IMR-90 (cell line): Measurements from ENCODE around the gene MIB1. TPM values are rescaled to one million over a fixed set of nuclear protein-coding genes. Genes with fewer than 3 reads are reported as not detected.

Experiments
- ATAC-seq: fragments of 200-7000 bp; cut with Tn5 transposase; 2 replicates; pipeline ENCODE4 v1.9.1; 2020; ENCODE audit warnings: low read depth, mild to moderate bottlenecking, moderate library complexity
- BruUV-seq: library from RNA; stranded (reverse); fragments of 400-500 nt; replicated peaks from 2 replicates; lab custom pipeline; 2021; lab: Mats Ljungman, UMichigan
- CTCF ChIA-PET: fragments of 300-600 bp; formaldehyde crosslinking; extraction: SDS; loops from one replicate; lab custom pipeline; 2021; ENCODE audit warnings: antibody characterized with exemption; lab: Yijun Ruan, JAX
- POLR2A ChIA-PET: fragments of 300-600 bp; sonication (Branson Sonifier 250); formaldehyde crosslinking; loops from one replicate; lab custom pipeline; 2022; ENCODE audit warnings: antibody characterized with exemption; ENCODE audit not compliant: unreplicated experiment; lab: Charles Lee
- DNase-seq: peaks from one replicate; pipeline ENCODE4 v3.0.0; 2013
- H2AFZ ChIP-seq: replicated peaks from 2 replicates; pipeline ENCODE3; 2013; ENCODE audit warnings: low read length, mild to moderate bottlenecking; ENCODE audit not compliant: poor library complexity
- H2AK5ac ChIP-seq: 2 replicates; pipeline ENCODE4 v1.6.1; 2013; ENCODE audit warnings: low read depth, low read length, inconsistent platforms
- H2AK9ac ChIP-seq: replicated peaks from 2 replicates; pipeline ENCODE3; 2013; ENCODE audit warnings: mild to moderate bottlenecking, low read depth, low read length, moderate library complexity; ENCODE audit not compliant: poor library complexity
- H2BK120ac ChIP-seq: 2 replicates; pipeline ENCODE4 v1.6.1; 2013; ENCODE audit warnings: low read depth, low read length, inconsistent platforms
- H2BK15ac ChIP-seq: 3 replicates; pipeline ENCODE4 v1.6.1; 2013; ENCODE audit warnings: low read depth, low read length, inconsistent platforms
- H2BK20ac ChIP-seq: 2 replicates; pipeline ENCODE4 v1.6.1; 2013; ENCODE audit warnings: low read depth, mild to moderate bottlenecking, inconsistent platforms, low read length, moderate library complexity
- H2BK5ac ChIP-seq: 2 replicates; pipeline ENCODE4 v1.6.1; 2013; ENCODE audit warnings: mild to moderate bottlenecking, low read depth, low read length, inconsistent platforms; ENCODE audit not compliant: poor library complexity, severe bottlenecking
- H3K14ac ChIP-seq: replicated peaks from 2 replicates; pipeline ENCODE4 v1.6.1; 2013; ENCODE audit warnings: low read depth, low read length, inconsistent platforms
- H3K18ac ChIP-seq: 2 replicates; pipeline ENCODE4 v1.6.1; 2013; ENCODE audit warnings: low read depth, low read length, control low read depth
- H3K23ac ChIP-seq: 2 replicates; pipeline ENCODE4 v1.6.1; 2013; ENCODE audit warnings: low read depth, low read length, inconsistent platforms
- H3K27ac ChIP-seq: 2 replicates; pipeline ENCODE4 v1.5.1; 2013; ENCODE audit warnings: mild to moderate bottlenecking, control low read depth, low read length; ENCODE audit not compliant: insufficient read depth
- H3K27me3 ChIP-seq: 2 replicates; pipeline ENCODE4 v1.6.1; 2013; ENCODE audit warnings: low read length; ENCODE audit not compliant: control insufficient read depth, insufficient read depth
- H3K36me3 ChIP-seq: 2 replicates; pipeline ENCODE4 v1.6.1; 2013; ENCODE audit warnings: low read length, mixed read lengths; ENCODE audit not compliant: control insufficient read depth, insufficient read depth
- H3K4ac ChIP-seq: 2 replicates; pipeline ENCODE4 v1.6.1; 2013; ENCODE audit warnings: low read depth, low read length, inconsistent platforms
- H3K4me1 ChIP-seq: 2 replicates; pipeline ENCODE4 v1.6.1; 2013; ENCODE audit warnings: low read length, mixed read lengths; ENCODE audit not compliant: control insufficient read depth, insufficient read depth
- H3K4me2 ChIP-seq: 2 replicates; pipeline ENCODE4 v1.6.1; 2013; ENCODE audit warnings: low read depth, mild to moderate bottlenecking, control low read depth, low read length, moderate library complexity
- H3K4me3 ChIP-seq: 2 replicates; pipeline ENCODE4 v1.5.1; 2013; ENCODE audit warnings: low read depth, mild to moderate bottlenecking, control low read depth, low read length, moderate library complexity; ENCODE audit not compliant: insufficient read depth
- H3K56ac ChIP-seq: 2 replicates; pipeline ENCODE4 v1.6.1; 2013; ENCODE audit warnings: low read length, inconsistent platforms; ENCODE audit not compliant: insufficient read depth; ENCODE audit errors: extremely low read depth
- H3K79me1 ChIP-seq, 2 experiments: 2 replicates each; pipeline ENCODE4 v1.6.1; 2013; ENCODE audit warnings: low read length in 2 of 2, inconsistent platforms in 1 of 2, low read depth in 1 of 2
- H3K9ac ChIP-seq: 2 replicates; pipeline ENCODE4 v1.6.1; 2013; ENCODE audit warnings: low read depth, low read length, control low read depth
- H3K9me1 ChIP-seq: 2 replicates; pipeline ENCODE4 v1.6.1; 2013; ENCODE audit warnings: low read length, inconsistent platforms; ENCODE audit not compliant: insufficient read depth
- H3K9me3 ChIP-seq: 2 replicates; pipeline ENCODE4 v1.6.1; 2013; ENCODE audit warnings: low read length; ENCODE audit not compliant: control insufficient read depth, insufficient read depth
- H4K20me1 ChIP-seq: 2 replicates; pipeline ENCODE4 v1.6.1; 2013; ENCODE audit warnings: low read length, inconsistent platforms; ENCODE audit not compliant: insufficient read depth
- H4K5ac ChIP-seq: 2 replicates; pipeline ENCODE4 v1.6.1; 2013; ENCODE audit warnings: mild to moderate bottlenecking, low read depth, low read length, control low read depth
- H4K8ac ChIP-seq, 2 experiments: 2 replicates each; pipeline ENCODE4 v1.6.1; 2013; ENCODE audit warnings: low read depth in 2 of 2, low read length in 2 of 2, control low read depth in 1 of 2, inconsistent platforms in 1 of 2
- H4K91ac ChIP-seq: 2 replicates; pipeline ENCODE4 v1.6.1; 2013; ENCODE audit warnings: low read depth, low read length, inconsistent platforms; ENCODE audit not compliant: insufficient read depth
- BHLHE40 ChIP-seq: fragments of 150-350 bp; IDR thresholded peaks from 2 replicates; pipeline ENCODE4 v1.6.1; 2016; ENCODE audit warnings: mild to moderate bottlenecking, low read depth, low read length
- FOS ChIP-seq: fragments of 150-350 bp; IDR thresholded peaks from 2 replicates; pipeline ENCODE4 v1.6.1; 2016; ENCODE audit warnings: low read depth, low read length
- MAZ ChIP-seq: IDR thresholded peaks from 2 replicates; pipeline ENCODE4 v1.6.1; 2012; ENCODE audit warnings: low read depth, mild to moderate bottlenecking, low read length, improper control_type of control experiment, moderate library complexity, borderline replicate concordance
- NFE2L2 ChIP-seq: fragments of 150-350 bp; IDR thresholded peaks from 2 replicates; pipeline ENCODE4 v1.6.1; 2016; ENCODE audit warnings: low read depth, mild to moderate bottlenecking, low read length
- RAD21 ChIP-seq: IDR thresholded peaks from 2 replicates; pipeline ENCODE4 v1.6.1; 2012; ENCODE audit warnings: low read length, improper control_type of control experiment
- RFX5 ChIP-seq: IDR thresholded peaks from 2 replicates; pipeline ENCODE4 v1.8.0; 2012; ENCODE audit warnings: low read depth, mild to moderate bottlenecking, low read length, moderate library complexity
- SMC3 ChIP-seq: fragments of 150-350 bp; IDR thresholded peaks from 2 replicates; pipeline ENCODE4 v1.6.1; 2016; ENCODE audit warnings: low read depth, mild to moderate bottlenecking, antibody characterized with exemption, low read length, moderate library complexity
- WGBS, 2 experiments: methylation state at CpG; one replicate each; pipeline versions ENCODE4 v1.1.5 to v1.1.7; 2013; ENCODE audit warnings: missing lambda C conversion rate in 2 of 2; ENCODE audit not compliant: insufficient read length in 1 of 2; ENCODE audit errors: extremely low coverage in 2 of 2; 5-methylcytosine and 5-hydroxymethylcytosine counted together
- dilution Hi-C: fragments of 300-500 bp; cut with HindIII; formaldehyde crosslinking; loops from one replicate; pipeline ENCODE4 v1.14.3; 2018; ENCODE audit warnings: low sequenced_read_pairs; ENCODE audit not compliant: unreplicated experiment
- in situ Hi-C: fragments of 300-500 bp; cut with MboI; formaldehyde crosslinking; loops from 3 replicates; pipeline ENCODE4 v1.14.3; 2019; ENCODE audit warnings: low sequenced_read_pairs, inconsistent platforms, mixed read lengths
- intact Hi-C: fragments of 100-400 bp; cut with micrococcal nuclease; formaldehyde crosslinking; loops from 2 replicates; pipeline ENCODE4 v1.10.0; 2022
- polyA plus RNA-seq, 3 experiments: library from polyadenylated mRNA; depleted of rRNA; stranded (reverse); fragments of >200 nt; gene quantifications; 2 replicates each; pipeline ENCODE4 v1.2.3, GENCODE V29; 2012; ENCODE audit warnings: low replicate concordance in 1 of 3
- total RNA-seq: library from RNA; depleted of rRNA; stranded (reverse); fragments of >200 nt; gene quantifications from 2 replicates; pipeline ENCODE4 v1.2.3, GENCODE V29; 2012
- TF ChIP-seq, protein P1 (sequence below): conservative IDR thresholded peaks from 2 replicates; pipeline ENCODE4 v1.5.1; 2012; ENCODE audit warnings: mild to moderate bottlenecking, low read depth, low read length, improper control_type of control experiment
- TF ChIP-seq, protein P2 (sequence below): fragments of 150-350 bp; IDR thresholded peaks from 2 replicates; pipeline ENCODE4 v1.6.1; 2017; ENCODE audit warnings: mild to moderate bottlenecking, antibody characterized with exemption, low read length, low read depth

The MIB1 gene
- total and polyA plus RNA-seq, 2 of the 4 experiments (the other 2 are of a cell fraction), result 5.9 to 80.1 TPM

DNA sequence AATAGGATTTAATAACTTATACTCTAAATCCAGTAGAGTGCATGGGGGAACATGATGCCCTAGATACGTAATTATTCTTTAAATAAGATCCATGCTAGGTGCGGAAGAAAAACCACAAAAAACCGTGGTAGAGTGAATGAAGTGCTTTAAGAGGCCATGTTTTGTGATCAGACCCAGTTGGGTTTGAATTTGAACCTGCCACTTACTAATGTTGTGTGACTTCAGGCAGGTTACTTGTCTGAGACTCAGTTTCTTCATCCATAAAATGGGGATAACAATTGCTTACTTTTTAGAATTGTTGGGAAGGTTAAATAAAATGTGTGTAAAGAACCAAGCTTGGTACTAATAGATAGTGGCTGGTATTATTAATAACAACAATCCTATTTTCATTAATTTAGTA lies 17.2 kb downstream of the MIB1 start:
- no CpG with 5 or more reads among the region's 3 CpGs for WGBS, 2 experiments
- dilution Hi-C loops, result no loop called here
- TF ChIP-seq RFX5, result no peak
- TF ChIP-seq MAZ, result no peak
- no peak for TF ChIP-seq NFE2L2
- TF ChIP-seq SMC3, result no peak
- TF ChIP-seq, protein P1, sequence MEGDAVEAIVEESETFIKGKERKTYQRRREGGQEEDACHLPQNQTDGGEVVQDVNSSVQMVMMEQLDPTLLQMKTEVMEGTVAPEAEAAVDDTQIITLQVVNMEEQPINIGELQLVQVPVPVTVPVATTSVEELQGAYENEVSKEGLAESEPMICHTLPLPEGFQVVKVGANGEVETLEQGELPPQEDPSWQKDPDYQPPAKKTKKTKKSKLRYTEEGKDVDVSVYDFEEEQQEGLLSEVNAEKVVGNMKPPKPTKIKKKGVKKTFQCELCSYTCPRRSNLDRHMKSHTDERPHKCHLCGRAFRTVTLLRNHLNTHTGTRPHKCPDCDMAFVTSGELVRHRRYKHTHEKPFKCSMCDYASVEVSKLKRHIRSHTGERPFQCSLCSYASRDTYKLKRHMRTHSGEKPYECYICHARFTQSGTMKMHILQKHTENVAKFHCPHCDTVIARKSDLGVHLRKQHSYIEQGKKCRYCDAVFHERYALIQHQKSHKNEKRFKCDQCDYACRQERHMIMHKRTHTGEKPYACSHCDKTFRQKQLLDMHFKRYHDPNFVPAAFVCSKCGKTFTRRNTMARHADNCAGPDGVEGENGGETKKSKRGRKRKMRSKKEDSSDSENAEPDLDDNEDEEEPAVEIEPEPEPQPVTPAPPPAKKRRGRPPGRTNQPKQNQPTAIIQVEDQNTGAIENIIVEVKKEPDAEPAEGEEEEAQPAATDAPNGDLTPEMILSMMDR, result no peak
- TF ChIP-seq RAD21, result no peak
- TF ChIP-seq, protein P2, sequence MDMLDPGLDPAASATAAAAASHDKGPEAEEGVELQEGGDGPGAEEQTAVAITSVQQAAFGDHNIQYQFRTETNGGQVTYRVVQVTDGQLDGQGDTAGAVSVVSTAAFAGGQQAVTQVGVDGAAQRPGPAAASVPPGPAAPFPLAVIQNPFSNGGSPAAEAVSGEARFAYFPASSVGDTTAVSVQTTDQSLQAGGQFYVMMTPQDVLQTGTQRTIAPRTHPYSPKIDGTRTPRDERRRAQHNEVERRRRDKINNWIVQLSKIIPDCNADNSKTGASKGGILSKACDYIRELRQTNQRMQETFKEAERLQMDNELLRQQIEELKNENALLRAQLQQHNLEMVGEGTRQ, result no peak
- no peak for TF ChIP-seq BHLHE40
- TF ChIP-seq FOS, result no peak
- no peak overlapping the region for H3K56ac ChIP-seq
- peaks cover 4% of the 10 kb centered on the region for H3K9me1 ChIP-seq
- no peak overlapping the region for H2BK15ac ChIP-seq
- H3K79me1 ChIP-seq, result peaks cover 38 to 48% of the 10 kb centered on the region in 2 experiments
- no peak overlapping the region for H3K23ac ChIP-seq
- ATAC-seq (no peak), DNase-seq (no peak)
- in situ Hi-C loops, result no loop called here
- no peak overlapping the region for H2AK5ac ChIP-seq
- H3K36me3 ChIP-seq, result no peaks in the 10 kb centered on the region
- H3K27me3 ChIP-seq, result no peaks in the 10 kb centered on the region
- H3K27ac ChIP-seq, result no peak overlapping the region
- ChIA-PET POLR2A (no interaction called here), CTCF (no interaction called here)
- H4K8ac ChIP-seq, result no peak overlapping the region
- no peaks in the 10 kb centered on the region for H3K9me3 ChIP-seq
- no peak overlapping the region for H4K91ac ChIP-seq
- intact Hi-C loops, result loop anchor here (5.0 kb wide), 1 partner anchor 696 kb away; no protein-coding TSS in a partner anchor
- no TSS peak for BruUV-seq
- no peak overlapping the region for H3K18ac ChIP-seq
- H3K9ac ChIP-seq, result no peak overlapping the region
- H2AK9ac ChIP-seq, result no peak overlapping the region
- no peak overlapping the region for H2BK5ac ChIP-seq
- H3K4me2 ChIP-seq, result no peak overlapping the region
- no peak overlapping the region for H2BK20ac ChIP-seq
- 0 out of 2 replicates have a peak, but pooled peaks cover 2% of the 10 kb centered on the region for H3K4me1 ChIP-seq
- H3K4ac ChIP-seq, result no peak overlapping the region
- H2AFZ ChIP-seq, result no peak overlapping the region
- no peak overlapping the region for H4K5ac ChIP-seq
- no peak overlapping the region for H3K14ac ChIP-seq
- no peak overlapping the region for H3K4me3 ChIP-seq
- peaks cover 29% of the 10 kb centered on the region for H4K20me1 ChIP-seq
- H2BK120ac ChIP-seq, result no peak overlapping the region
